T-helper 2 cell (primary cell): Measurements from ENCODE around the gene ACOX2.

ENCODE experiments used
- DNase-seq, 5 experiments: peaks; one replicate each; pipeline versions ENCODE4 v3.0.0 to v3.0.0-alpha.2; 2012 to 2022
- total RNA-seq, 2 donors: gene quantifications; one replicate each; lab custom pipeline; 2026; lab: John Stamatoyannopoulos, UW

Gene ACOX2
- total RNA-seq: 0 reads per million in 2 donors

DNA sequence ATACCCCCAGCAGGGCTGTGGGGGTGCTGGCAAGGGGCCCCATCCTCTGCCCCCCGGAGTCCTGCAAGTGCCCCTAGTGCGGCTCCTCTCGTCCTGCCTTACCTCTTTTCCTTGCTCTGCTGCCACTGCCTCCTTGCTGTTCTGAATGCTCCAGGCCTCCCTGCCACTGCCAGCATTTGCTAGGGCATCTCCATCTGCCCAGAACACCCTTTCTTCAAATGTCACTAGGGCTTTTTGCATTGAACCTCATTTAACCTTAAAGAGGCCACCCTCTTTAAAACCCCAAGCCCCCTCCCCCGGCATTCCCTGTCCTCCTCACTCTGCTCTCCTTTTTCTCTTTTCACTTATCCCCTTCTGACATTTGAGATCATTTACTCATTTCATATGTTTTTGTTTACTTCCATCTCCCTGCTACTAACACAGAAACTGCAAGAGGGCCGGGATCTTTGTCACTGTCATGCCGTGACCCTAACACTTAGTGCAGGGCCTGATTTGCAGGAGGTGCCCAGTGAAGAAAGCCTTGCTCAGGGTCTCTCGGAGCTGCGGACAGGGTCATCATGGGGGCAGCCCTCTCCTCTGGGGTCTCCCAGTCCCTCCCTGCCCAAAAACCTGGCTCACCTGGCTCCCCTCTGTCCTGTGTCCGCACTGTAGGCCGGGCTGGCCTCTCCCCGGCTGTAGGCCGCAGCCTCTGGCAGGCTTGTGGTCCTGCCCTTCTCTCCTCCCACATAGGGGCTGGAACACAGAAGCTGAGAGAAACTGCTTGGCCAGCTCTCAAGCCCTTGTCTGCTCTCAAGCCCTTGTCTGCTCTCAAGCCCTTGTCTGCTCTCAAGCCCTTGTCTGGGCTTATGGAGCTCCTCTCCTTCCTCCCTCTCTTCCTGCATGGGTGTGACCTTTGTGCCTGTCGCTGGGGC, at the start of gene ACOX2:
Gene ACOX2, minus strand, starts transcription at position 690 of the 911 bp plus-strand sequence. CDS start 2,084 bp downstream, outside the sequence.
- no peak for DNase-seq

DNA sequence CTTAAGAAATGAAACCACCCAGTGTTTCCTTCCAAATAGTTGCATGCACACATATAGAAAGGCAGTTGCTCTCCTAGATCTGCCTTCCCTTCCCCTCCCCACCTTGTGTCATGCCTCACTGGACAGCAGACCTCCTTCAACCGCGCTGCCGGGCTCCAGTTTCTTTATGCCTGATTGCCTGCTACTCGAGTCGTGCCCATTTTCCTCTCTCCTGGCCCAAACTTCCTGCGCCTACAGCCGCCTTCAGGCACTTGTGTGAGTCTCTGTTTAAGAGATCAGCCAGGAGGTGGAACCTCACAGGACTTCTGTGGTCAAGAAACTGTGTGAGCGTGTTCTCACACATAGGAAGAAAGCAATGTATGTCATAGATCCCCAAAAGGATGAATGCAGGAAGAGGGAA, 49.0 kb upstream of the ACOX2 start:
- DNase-seq: no peak

DNA sequence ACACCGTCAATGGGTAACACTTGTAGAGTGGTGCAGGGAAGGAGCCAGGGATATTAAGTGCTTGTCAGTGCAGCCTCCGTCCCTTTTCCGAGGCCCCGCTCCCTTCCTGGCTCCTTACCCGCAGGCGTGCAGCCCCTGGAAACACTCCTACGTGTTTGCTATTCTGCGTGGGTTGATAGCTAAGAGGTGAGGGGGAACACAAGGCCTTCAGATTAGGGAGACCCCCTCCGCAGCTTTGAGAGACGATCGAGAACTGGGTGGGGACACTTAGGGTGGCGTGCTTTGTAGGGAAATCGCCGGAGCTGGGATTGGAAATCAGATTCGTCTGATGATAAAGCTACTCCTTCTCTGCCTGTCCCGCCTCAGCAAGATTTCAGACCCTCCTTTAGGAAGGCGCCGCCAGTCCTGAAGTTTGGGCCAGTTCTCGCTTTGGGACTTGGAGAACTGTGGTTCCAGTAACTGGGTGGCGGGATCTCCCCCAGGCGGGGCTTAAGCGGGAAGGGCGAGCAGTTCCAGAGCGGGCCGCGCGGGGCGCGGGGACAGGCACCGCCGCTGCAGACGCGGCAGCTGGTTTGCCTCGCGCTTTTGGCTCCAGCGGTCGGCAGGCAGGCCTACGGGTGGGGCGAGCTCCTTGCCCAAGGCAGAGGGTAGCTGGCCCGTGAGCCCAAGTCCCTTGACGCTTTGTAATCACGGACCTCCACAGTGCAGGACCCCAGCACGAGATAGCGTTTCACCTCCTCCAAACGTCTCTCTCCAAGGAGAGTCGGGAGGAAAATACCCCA, 48.2 kb upstream of the ACOX2 start:
- DNase-seq: peak in 4 of 5 experiments; percentile 8 to 65 (median 31)

DNA sequence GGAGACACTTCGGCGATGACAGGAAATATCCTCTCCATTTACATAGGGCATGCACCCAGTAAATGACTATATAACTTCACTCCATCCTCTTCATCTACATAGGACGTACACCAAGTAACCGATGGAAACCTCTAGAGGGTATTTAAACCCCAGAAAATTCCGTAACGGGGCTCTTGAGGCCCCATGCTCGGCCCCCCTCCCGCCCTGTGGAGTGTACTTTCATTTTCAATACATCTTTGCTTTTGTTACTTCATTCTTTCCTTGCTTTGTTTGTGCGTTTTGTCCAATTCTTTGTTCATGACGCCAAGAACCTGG, 47.7 kb upstream of the ACOX2 start:
- peak in 1 of 5 experiments; percentile 16 for DNase-seq

DNA sequence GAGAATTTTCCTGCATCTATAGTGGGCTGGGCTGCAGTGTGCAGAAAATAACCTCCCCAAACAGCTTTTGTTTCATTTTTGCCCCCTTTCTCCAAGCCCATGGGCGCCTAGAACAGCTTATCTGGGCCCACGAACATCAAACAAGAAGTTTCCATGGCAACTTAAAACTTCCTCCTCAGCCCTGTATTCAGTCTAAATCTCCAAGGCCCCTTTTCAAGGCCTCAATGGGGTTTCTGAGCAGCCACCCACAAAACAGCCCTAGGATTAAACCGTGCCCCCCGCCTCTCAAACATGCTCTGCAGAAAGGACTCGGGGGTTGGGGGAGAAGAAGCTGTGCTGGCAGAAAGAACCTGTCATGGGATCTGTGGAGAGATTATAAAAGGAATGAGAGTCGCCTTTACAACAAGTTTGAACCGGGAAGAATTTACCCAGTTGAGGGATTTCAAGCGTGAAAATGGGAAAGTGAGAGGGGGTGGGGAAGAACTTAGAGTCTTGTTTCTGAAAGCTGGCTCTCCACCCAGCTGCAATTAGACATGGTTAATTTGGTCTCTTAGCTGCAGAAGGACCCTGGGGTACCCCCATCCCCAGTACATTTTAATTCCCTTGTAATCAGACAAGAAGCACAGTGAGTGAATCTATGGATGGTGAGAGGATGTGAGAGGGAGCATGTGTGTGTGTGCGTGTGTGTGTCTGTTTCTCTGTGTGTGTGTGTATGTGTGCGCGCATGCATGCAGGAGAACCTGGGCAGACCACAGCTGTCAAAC, 44.5 kb upstream of the ACOX2 start:
- peak in 1 of 5 experiments; percentile 19 for DNase-seq

DNA sequence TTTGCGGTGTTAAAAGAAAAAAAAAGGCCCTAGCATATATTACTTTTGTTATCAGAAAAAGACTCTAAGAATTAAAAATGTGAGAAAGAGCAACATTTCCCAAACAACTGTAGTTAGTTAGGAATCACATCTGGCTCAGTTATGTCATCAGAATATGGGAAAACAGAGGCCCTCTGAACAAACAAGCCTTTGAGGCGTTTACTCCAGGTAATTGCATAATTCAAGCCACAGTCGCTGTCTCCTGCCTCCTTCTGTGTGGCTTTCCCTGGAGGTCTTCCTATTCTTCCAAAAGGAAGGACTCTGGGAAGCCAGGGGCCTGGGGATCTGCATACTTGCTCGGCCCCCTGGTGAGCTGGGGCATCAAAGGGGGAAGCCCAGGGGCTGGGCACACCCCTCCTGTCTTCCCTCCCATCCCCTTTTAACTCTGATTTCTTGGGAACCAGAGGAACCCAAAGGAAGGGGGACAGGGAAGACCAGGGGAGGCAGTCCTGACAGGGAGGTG, 43.9 kb upstream of the ACOX2 start:
- DNase-seq: no peak

DNA sequence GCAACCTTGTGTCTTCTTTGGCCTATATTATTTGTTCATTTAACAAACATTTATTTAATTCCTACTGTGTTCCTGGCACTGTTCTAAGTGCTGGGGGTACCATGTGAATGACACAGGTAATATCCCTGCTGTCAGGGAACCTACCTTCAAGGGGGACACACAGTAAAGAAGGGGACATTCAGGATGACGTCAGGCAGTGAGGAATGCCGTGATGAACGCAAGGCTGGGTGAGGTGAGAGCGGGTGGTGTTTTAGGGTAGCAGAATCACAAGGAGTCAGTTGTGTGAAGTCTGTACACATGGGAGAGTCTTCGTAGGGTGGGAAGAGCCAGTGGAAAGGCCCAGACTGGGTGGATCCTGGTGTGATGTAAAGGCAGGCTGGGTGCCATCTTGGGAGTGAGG, 41.9 kb upstream of the ACOX2 start:
- no peak for DNase-seq

DNA sequence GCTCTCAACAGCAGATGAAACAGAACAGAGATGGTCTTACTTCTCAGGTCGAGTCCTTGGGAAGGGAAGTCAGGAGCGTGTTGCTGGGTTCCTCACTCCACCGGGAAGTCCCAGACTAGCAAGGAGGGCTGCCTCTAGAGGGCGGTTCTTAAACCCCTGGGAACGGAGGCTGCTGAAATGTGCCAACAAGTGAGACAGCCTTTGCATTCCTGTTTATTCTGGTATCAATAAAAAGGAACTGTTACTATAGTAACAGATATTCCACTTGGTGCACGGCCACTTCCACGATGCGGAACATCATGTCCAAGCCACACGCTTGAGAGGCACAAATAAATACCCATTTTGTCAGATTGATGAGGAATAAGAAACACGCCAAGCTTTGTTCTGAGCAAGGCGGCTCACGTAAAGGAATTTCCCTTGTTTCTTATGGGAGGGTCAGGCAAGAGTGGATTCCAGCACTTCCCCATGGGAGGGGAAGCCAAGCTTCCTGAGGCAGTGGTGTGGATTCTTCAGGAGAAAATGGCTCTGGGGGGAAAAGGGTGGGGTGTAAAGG, 40.4 kb upstream of the ACOX2 start, which contains the start of gene FAM107A:
Gene FAM107A, minus strand, starts transcription at position 123 of the 553 bp plus-strand sequence. CDS start 7,531 bp downstream, outside the sequence.
- DNase-seq: no peak

DNA sequence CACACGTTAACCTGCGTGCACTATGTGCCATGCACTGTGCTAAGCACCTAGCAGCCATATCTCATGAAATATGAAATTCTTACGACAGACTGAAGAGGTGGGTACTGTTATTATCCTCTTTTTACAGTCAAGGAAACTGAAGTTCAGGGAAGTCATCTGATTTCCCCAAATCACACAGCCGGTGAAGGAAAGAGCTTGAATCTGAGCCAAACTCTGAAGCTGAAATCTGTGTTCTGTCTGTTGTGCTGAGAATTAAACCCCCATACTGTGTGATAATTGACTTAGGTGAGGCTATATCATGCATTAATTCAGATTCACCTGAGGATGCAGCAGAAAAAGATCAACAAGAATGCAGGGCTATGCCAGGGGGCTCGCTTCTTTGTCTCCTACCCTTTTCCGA, 39.7 kb upstream of the ACOX2 start:
- DNase-seq: no peak

DNA sequence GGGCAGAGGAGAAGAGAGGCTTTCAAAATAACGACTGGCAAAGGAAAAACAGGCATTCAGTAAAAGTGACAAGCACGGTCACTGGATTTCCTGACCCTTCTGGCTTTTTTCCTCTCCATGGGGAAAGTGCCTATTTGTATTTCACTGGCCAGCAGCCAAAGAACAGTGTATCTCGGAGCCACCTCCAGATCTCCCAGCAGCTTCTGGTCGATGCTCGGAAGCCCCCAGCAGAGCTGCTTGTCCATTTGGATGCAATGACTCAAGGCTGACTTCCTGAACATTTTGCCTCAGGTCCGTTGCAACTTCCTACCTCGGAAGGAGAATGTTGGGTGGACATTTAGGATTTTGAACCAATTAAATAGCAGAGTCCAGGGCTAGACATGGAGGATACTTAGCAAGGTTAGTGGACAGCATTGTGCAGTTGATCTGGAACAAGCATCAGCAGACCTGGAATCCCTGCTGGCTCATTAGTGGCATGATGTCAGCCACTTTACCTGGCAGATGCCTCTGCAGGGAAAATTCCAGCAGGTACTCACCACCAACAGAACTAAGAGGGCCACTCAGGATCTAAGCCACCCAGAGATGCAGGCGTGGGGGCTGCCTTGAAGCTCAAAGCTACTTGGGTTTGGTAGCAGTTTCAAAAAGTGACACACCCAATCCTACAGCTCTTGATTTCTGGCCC, 39.1 kb upstream of the ACOX2 start:
- no peak for DNase-seq

DNA sequence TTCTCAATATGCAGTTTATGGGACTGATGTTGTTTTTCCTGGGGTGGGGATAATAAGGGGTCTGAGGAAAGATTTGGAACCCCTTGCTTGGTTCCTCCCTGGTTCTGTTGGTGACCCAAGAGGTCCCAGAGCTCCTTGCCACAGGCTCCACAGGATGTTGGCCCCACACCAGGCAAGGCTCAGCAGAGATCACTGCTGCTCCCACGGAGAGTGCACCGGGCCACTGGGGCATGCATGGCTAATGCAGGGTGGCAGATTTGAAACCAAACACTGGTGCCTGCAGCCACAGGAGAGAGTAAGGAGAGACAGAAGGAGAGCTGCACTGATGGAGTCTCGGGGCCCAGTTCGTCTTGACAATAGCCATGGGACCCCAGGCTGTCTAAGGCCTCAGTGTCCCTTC, 37.7 kb upstream of the ACOX2 start:
- no peak for DNase-seq

DNA sequence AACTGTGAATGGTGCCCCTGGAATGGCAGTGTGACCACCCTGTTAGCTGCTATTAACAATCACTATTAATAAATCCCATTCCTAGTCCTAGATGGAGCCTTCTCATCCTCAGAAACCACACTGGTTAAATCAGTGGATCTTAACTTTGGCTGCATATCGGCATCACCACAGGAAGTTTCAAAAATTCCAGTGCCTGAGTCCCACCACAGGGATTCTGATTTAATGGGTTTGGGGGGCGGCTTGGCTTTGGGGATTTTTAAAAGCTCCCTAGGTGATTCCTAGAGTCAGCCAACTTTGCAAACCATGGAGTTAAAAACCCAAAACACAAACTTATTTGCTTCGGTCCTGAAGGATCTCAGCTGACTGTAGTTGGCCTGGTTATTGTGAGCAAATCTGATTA, 37.1 kb upstream of the ACOX2 start:
- no peak for DNase-seq

DNA sequence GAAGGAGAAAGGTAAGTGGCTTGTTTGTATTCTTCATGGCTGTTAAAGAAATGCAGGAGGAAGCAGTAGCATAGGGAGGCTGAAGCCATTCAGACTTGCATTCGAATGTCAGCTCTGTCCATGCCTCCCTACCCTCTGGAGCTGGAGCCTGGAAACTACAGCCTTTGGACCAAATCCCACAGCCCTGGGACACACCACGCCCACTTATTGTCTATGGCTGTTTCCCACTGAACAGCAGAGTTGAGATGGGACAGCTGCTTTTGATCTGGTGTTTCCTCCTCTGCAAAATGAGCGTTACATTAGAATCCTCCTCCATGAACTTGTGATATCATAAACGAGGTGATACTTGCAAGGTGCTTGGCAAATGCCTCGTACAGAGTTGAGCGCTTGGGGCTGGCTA, 36.6 kb upstream of the ACOX2 start:
- DNase-seq: no peak

DNA sequence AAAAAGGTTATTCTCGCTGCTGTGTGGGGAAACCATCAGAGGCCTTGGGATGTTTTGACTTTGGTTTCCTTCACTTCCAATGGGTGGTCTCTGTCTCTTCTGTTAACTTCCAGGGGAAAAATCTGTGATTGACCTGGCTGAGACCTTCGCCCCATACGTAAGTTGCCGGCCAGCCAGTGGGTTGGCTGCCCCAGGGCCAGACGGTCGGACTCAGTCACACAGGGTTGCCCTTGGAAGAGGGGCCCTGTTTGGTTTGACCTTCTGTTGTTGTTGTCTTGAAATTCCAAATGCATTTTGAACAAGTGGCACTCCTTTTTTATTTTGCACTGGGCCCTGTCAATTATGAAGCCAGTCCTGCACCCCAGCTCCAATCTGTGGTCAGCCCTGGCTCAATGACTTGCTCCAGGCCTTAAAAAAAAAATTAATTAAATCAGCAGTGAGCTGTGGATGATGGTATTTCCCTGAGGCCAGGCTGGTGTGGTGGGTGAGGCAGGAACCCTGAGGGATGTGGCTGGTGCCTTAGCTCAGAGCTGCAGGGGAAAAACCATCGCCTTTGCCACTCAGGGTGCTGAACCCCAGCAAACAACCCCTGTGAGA, 35.7 kb upstream of the ACOX2 start:
- no peak for DNase-seq

DNA sequence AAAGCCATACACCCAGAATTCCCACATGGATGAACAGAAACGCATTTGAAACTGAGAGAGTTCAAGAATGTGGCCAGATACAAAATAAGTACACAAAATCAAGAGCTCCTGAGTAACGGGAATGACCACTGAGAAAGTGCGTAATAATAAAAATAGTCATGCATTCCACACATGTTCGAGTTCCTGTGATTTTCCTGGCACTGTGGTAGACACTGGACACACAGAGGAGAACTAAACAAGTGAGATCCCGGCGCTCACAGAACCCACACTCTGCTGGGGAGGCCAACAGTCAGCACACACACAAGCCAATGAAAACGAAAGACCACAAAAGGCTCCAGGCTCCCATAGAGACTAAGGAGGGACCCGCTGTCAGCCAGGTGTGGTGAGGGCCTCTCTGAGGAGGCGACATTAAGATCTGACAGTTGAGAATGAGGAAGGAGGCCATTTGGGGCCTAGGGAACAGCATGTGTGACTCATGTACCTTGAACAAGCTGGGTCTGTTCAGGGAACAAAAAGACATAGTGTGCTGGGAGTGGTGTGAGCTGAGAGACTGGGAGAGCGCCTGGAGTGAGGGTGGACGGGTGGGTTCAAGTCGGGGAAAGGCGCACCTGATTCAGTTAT, 35.1 kb upstream of the ACOX2 start:
- DNase-seq: no peak

DNA sequence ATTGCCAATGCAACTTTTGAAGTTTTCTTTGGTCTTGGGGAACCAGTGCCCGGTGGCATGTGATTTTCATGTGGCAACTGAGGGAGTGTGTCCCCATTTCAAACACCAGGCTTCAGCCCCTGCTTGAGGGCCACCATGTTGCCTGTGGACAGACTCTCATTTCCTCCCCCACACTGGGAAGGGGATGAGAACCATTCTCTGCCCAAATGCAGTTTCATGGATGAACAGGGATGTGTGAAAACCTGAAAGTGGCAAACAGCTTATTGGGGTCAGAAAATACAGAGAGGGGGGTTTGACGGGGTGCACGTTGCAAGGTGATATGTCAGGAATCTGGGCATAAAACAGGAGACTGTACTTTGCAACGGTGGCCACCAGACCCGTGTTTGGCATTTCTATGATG, 33.9 kb upstream of the ACOX2 start:
- DNase-seq: no peak

DNA sequence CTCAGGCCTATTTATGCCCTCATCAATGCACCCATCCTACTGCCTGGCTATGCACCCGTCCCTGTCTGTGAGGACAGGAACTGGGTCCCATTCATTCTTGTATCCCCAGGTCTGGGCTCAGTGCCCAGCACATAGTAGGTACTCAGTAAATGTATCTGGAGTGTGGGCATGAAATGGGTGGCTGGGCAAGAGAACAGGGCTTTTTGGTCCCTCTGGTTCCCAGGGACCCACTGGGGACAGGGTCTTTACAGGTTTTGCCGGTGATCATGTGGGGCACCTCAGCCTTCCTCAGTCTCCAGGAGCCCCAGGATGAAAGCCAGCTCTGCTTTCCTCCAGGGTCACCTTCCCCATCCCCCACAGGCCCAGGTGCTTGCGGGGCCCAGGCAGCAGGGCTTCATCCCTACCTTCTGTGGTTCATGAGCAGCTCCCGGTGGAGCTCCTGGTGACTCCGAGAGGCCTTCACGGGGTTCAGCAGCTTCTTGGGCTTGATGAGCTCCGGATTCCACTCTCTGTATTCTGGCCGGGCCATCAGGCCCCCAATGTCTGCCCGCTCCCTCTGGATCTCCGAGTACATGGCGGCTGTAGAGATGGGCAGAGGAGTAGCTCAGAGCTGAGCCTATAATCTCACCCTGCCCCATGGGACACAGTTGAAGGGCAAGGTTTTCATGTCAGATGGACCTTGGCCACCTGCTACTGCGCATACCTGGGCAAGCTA, 32.5 kb upstream of the ACOX2 start:
- no peak for DNase-seq

DNA sequence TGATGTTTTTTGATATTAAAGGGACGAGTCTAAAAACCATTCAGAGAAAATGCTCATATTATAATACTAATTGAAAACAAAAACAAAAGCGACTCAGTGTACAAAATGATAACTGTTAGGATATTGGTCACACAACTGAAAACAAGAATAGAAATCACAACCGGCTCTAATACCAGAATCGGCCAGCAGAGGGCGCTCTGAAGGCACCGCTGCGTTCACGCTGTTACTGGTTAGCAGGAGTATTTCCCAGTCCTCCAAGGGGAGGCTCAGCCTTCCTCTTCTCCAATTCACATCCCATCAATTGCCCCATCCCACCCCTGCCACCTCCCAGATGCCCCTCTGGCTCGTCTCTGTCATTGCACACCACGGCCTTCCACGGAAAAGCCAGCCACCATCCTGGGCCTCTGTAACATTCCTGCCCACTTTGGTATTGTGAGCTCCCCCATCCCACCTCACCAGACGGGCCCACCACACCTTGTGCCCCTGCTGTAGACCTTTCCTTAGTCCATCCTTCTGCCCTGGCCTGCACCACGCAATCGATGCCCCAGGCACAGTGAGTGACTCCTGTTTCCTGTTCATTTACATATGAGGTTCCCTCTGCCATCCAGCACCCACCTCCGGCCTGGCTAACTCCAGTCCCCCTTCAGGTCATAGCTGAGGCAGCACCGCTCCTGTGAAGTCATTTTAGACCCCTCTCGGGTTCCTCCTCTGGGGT, 31.7 kb upstream of the ACOX2 start:
- peak; percentile 1 to 69 (median 54) for DNase-seq

DNA sequence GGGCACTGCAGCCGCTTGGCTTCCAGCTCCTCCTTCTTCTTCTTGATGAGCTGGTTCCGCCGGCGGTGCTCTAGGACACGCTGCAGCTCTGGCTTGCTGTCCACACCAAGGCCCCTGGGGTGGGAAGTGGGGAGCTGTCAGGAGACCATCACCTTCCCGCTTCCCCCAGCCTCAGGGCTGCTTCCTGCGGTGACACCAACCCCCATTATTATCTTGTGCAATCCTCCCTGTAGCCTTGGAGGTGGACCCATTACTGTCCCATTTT, 30.2 kb upstream of the ACOX2 start:
- no peak for DNase-seq
